ENCODE measurements around the gene SPOUT1.

SPOUT1 gene

GRCh38 chr9:128792134-128792533 is 37.5 kb downstream of the SPOUT1 start:
- H4K91ac ChIP-seq (ENCODE audit: low read depth, low read length, poor library complexity), result no peak overlapping the region
- no peak overlapping the region for H2BK120ac ChIP-seq (ENCODE audit: low read depth, low read length)
- H3K9ac ChIP-seq (ENCODE audit: low read depth, low read length, poor library complexity), result no peak overlapping the region
- H3K27ac ChIP-seq (replicated peaks; ENCODE audit: low read length), result no peak overlapping the region
- no CpG with 5 or more reads among the region's 9 CpGs for WGBS, 2 donors (ENCODE audit: extremely low coverage in 2 of 2, insufficient read length in 2 of 2, insufficient replicate concordance in 1 of 2)
- no peak overlapping the region for H3K4me2 ChIP-seq (ENCODE audit: insufficient read depth, low read length, poor library complexity, severe bottlenecking)
- H2BK12ac ChIP-seq (ENCODE audit: low read length), result no peak overlapping the region
- no peak overlapping the region for H4K8ac ChIP-seq (ENCODE audit: low read depth, low read length)
- H2BK5ac ChIP-seq (ENCODE audit: low read length), result no peak overlapping the region
- H3K23ac ChIP-seq (ENCODE audit: low read depth, low read length, poor library complexity), result no peak overlapping the region
- H3K79me1 ChIP-seq (ENCODE audit: low read depth, low read length), result peaks cover 2% of the 10 kb centered on the region
- no peak overlapping the region for H2AFZ ChIP-seq (ENCODE audit: low read length)
- no peak overlapping the region for H3K18ac ChIP-seq (ENCODE audit: low read length)
- H3K4me3 ChIP-seq (ENCODE audit: low read length in 2 of 2), result no peak overlapping the region
- H3K14ac ChIP-seq (ENCODE audit: low read length), result no peak overlapping the region
- no peak for DNase-seq (ENCODE audit: low spot score)
- H3K4ac ChIP-seq (ENCODE audit: low read length), result no peak overlapping the region
- H3K27me3 ChIP-seq (ENCODE audit: control insufficient read depth in 3 of 3, insufficient read depth in 3 of 3, low read depth in 1 of 3, low read length in 3 of 3), result no peaks in the 10 kb centered on the region
- H2AK5ac ChIP-seq (ENCODE audit: low read depth, low read length), result no peak overlapping the region
- H3K4me1 ChIP-seq (ENCODE audit: control insufficient read depth in 2 of 2, insufficient read depth in 1 of 2, low read depth in 1 of 2, low read length in 2 of 2), result peaks cover 2 to 6% of the 10 kb centered on the region in 2 donors
- H2BK15ac ChIP-seq (ENCODE audit: low read length), result no peak overlapping the region
- no peaks in the 10 kb centered on the region for H3K9me3 ChIP-seq (replicated peaks in 1 of 2; ENCODE audit: control insufficient read depth in 2 of 2, insufficient read depth in 1 of 2, low read depth in 1 of 2, low read length in 2 of 2)
- peaks cover 23 to 71% of the 10 kb centered on the region in 2 donors for H3K36me3 ChIP-seq (replicated peaks in 1 of 2; ENCODE audit: control insufficient read depth in 2 of 2, insufficient read depth in 2 of 2, low read length in 2 of 2)

DNA sequence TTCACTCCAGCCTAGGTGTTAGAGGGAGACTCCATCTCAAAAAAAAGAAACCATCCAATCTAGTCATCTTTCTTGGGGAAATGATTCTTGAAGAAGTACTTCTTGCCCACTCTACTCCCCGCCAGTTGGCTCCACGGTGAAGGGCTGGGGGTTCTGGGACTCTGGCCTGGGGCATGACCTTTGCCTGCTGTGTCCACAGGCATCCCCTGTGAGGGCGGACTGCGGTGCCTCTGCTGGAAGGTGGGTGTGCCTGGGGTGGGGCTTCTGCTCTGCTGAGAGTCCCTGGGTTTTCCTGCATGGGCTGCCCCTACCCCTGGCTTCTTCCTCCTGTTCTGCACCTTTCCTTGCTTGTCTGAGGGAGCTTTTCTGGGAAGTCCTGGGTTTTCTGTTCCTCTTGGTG is 39.1 kb downstream of the SPOUT1 start:
- Histone ChIP-seq H2AK5ac (ENCODE audit: low read depth, low read length) (no peak overlapping the region), H2BK5ac (ENCODE audit: low read length) (no peak overlapping the region), H4K91ac (ENCODE audit: low read depth, low read length, poor library complexity) (no peak overlapping the region), H3K18ac (ENCODE audit: low read length) (no peak overlapping the region), H2BK15ac (ENCODE audit: low read length) (no peak overlapping the region), H3K27me3 (ENCODE audit: control insufficient read depth in 3 of 3, insufficient read depth in 3 of 3, low read depth in 1 of 3, low read length in 3 of 3) (no peaks in the 10 kb centered on the region), H3K36me3 (replicated peaks in 1 of 2; ENCODE audit: control insufficient read depth in 2 of 2, insufficient read depth in 2 of 2, low read length in 2 of 2) (peaks cover 20 to 61% of the 10 kb centered on the region in 2 donors), H3K9ac (ENCODE audit: low read depth, low read length, poor library complexity) (no peak overlapping the region), H3K23ac (ENCODE audit: low read depth, low read length, poor library complexity) (no peak overlapping the region), H4K8ac (ENCODE audit: low read depth, low read length) (no peak overlapping the region), H3K4me1 (ENCODE audit: control insufficient read depth in 2 of 2, insufficient read depth in 1 of 2, low read depth in 1 of 2, low read length in 2 of 2) (peaks cover 2 to 6% of the 10 kb centered on the region in 2 donors), H2BK120ac (ENCODE audit: low read depth, low read length) (no peak overlapping the region), H2BK12ac (ENCODE audit: low read length) (no peak overlapping the region), H3K4ac (ENCODE audit: low read length) (no peak overlapping the region), H2AFZ (ENCODE audit: low read length) (no peak overlapping the region), H3K4me3 (ENCODE audit: low read length in 2 of 2) (no peak overlapping the region), H3K79me1 (ENCODE audit: low read depth, low read length) (peaks cover 2% of the 10 kb centered on the region), H3K14ac (ENCODE audit: low read length) (no peak overlapping the region), H3K27ac (replicated peaks; ENCODE audit: low read length) (no peak overlapping the region), H3K4me2 (ENCODE audit: insufficient read depth, low read length, poor library complexity, severe bottlenecking) (no peak overlapping the region), H3K9me3 (replicated peaks in 1 of 2; ENCODE audit: control insufficient read depth in 2 of 2, insufficient read depth in 1 of 2, low read depth in 1 of 2, low read length in 2 of 2) (no peaks in the 10 kb centered on the region)
- no CpG with 5 or more reads among the region's 4 CpGs for WGBS, 2 donors (ENCODE audit: extremely low coverage in 2 of 2, insufficient read length in 2 of 2, insufficient replicate concordance in 1 of 2)
- DNase-seq (ENCODE audit: low spot score), result no peak

- Histone ChIP-seq H3K4ac (ENCODE audit: low read length) (no peak overlapping the region), H2AK5ac (ENCODE audit: low read depth, low read length) (no peak overlapping the region), H3K23ac (ENCODE audit: low read depth, low read length, poor library complexity) (no peak overlapping the region), H2BK5ac (ENCODE audit: low read length) (no peak overlapping the region), H3K14ac (ENCODE audit: low read length) (no peak overlapping the region), H3K9ac (ENCODE audit: low read depth, low read length, poor library complexity) (no peak overlapping the region), H3K27me3 (ENCODE audit: control insufficient read depth in 3 of 3, insufficient read depth in 3 of 3, low read depth in 1 of 3, low read length in 3 of 3) (no peaks in the 10 kb centered on the region), H2BK120ac (ENCODE audit: low read depth, low read length) (no peak overlapping the region), H3K9me3 (replicated peaks in 1 of 2; ENCODE audit: control insufficient read depth in 2 of 2, insufficient read depth in 1 of 2, low read depth in 1 of 2, low read length in 2 of 2) (no peaks in the 10 kb centered on the region), H3K4me1 (ENCODE audit: control insufficient read depth in 2 of 2, insufficient read depth in 1 of 2, low read depth in 1 of 2, low read length in 2 of 2) (peaks cover 2 to 7% of the 10 kb centered on the region in 2 donors), H3K36me3 (replicated peaks in 1 of 2; ENCODE audit: control insufficient read depth in 2 of 2, insufficient read depth in 2 of 2, low read length in 2 of 2) (peaks cover 18 to 45% of the 10 kb centered on the region in 2 donors), H2BK15ac (ENCODE audit: low read length) (no peak overlapping the region), H3K4me2 (ENCODE audit: insufficient read depth, low read length, poor library complexity, severe bottlenecking) (no peak overlapping the region), H2BK12ac (ENCODE audit: low read length) (no peak overlapping the region), H4K8ac (ENCODE audit: low read depth, low read length) (no peak overlapping the region), H2AFZ (ENCODE audit: low read length) (no peak overlapping the region), H3K4me3 (ENCODE audit: low read length in 2 of 2) (peak overlapping the region in 1 of 2 donors; percentile 97), H3K27ac (replicated peaks; ENCODE audit: low read length) (no peak overlapping the region), H3K18ac (ENCODE audit: low read length) (no peak overlapping the region), H3K79me1 (ENCODE audit: low read depth, low read length) (peaks cover 2% of the 10 kb centered on the region), H4K91ac (ENCODE audit: low read depth, low read length, poor library complexity) (no peak overlapping the region)
- no CpG with 5 or more reads among the region's 1 CpG for WGBS, 2 donors (ENCODE audit: extremely low coverage in 2 of 2, insufficient read length in 2 of 2, insufficient replicate concordance in 1 of 2)
- no peak for DNase-seq (ENCODE audit: low spot score)
Measured at GRCh38 chr9:128788445-128788844, 41.1 kb downstream of the SPOUT1 start.

GRCh38 chr9:128787659-128788058 is 41.9 kb downstream of the SPOUT1 start:
- DNase-seq (ENCODE audit: low spot score), result no peak
- Histone ChIP-seq H2BK5ac (ENCODE audit: low read length) (peak overlapping the region; percentile 90), H3K18ac (ENCODE audit: low read length) (no peak overlapping the region), H3K27ac (replicated peaks; ENCODE audit: low read length) (no peak overlapping the region), H2AK5ac (ENCODE audit: low read depth, low read length) (no peak overlapping the region), H2BK15ac (ENCODE audit: low read length) (no peak overlapping the region), H3K79me1 (ENCODE audit: low read depth, low read length) (peaks cover 2% of the 10 kb centered on the region), H2BK12ac (ENCODE audit: low read length) (no peak overlapping the region), H3K9ac (ENCODE audit: low read depth, low read length, poor library complexity) (peak overlapping the region; percentile 98), H3K4me2 (ENCODE audit: insufficient read depth, low read length, poor library complexity, severe bottlenecking) (peak overlapping the region; percentile 77), H3K4ac (ENCODE audit: low read length) (no peak overlapping the region), H4K8ac (ENCODE audit: low read depth, low read length) (no peak overlapping the region), H3K23ac (ENCODE audit: low read depth, low read length, poor library complexity) (no peak overlapping the region), H2BK120ac (ENCODE audit: low read depth, low read length) (no peak overlapping the region), H2AFZ (ENCODE audit: low read length) (peak overlapping the region; percentile 91), H4K91ac (ENCODE audit: low read depth, low read length, poor library complexity) (no peak overlapping the region), H3K4me3 (ENCODE audit: low read length in 2 of 2) (peak overlapping the region; percentile 97 to 99), H3K14ac (ENCODE audit: low read length) (no peak overlapping the region), H3K9me3 (replicated peaks in 1 of 2; ENCODE audit: control insufficient read depth in 2 of 2, insufficient read depth in 1 of 2, low read depth in 1 of 2, low read length in 2 of 2) (no peaks in the 10 kb centered on the region), H3K4me1 (ENCODE audit: control insufficient read depth in 2 of 2, insufficient read depth in 1 of 2, low read depth in 1 of 2, low read length in 2 of 2) (peaks cover 2 to 8% of the 10 kb centered on the region in 2 donors), H3K27me3 (ENCODE audit: control insufficient read depth in 3 of 3, insufficient read depth in 3 of 3, low read depth in 1 of 3, low read length in 3 of 3) (no peaks in the 10 kb centered on the region), H3K36me3 (replicated peaks in 1 of 2; ENCODE audit: control insufficient read depth in 2 of 2, insufficient read depth in 2 of 2, low read length in 2 of 2) (peaks cover 10 to 37% of the 10 kb centered on the region in 2 donors)
- no CpG with 5 or more reads among the region's 7 CpGs for WGBS, 2 donors (ENCODE audit: extremely low coverage in 2 of 2, insufficient read length in 2 of 2, insufficient replicate concordance in 1 of 2)

All from neuronal stem cell (in vitro differentiated cells).